OCI-LY7 (cell line): ENCODE results near the gene B3GALT4.

ENCODE experiments used
- EZH2phosphoT487 ChIP-seq: fragments of 200-600 bp; sonication (generic); IDR thresholded peaks from 2 replicates; pipeline ENCODE4 v1.6.1; 2018; ENCODE audit warnings: low read depth, borderline replicate concordance, mild to moderate bottlenecking, mixed run types, antibody characterized with exemption, low read length, moderate library complexity, mixed read lengths
- TF ChIP-seq, protein P1 (sequence below): fragments of 200-600 bp; sonication (generic); conservative IDR thresholded peaks from 2 replicates; pipeline ENCODE4 v1.5.1; 2014; ENCODE audit warnings: mild to moderate bottlenecking, antibody characterized with exemption, low read length, moderate library complexity, mixed read lengths

DNA sequence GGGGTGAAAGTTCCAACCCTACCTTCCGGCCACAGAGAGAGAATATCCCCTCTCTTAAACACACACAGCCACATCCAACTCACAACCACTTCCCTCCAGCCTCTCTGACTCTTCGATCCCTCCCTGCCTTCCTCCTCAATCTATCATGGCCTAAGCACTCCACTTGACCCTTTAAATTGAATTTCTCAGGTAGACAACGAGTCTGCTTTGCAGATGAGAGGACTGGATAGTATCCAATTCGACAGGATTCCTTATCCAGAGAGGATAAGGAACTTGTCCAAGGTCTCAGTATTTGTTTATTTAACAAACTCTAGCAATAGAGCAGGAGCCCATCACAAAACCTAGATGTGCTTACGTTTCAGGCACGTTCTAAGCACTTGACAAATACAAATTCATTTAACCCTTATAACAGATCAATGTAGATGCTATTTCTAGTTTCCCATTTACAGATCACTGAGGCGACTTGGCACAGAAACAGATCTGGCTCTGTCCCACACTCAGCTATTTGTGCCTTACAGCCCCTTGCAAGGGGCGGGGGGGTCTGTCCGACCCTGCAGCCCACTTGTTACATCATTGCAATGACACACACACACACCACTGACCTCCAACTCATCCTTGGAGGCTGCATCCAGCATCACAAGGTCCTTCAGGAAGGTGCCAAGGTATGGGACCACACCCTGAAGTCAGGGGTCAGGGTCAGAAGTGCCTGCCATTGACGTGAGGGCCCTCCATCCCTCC lies 17.3 kb downstream of the B3GALT4 start:
- TF ChIP-seq, protein P1, sequence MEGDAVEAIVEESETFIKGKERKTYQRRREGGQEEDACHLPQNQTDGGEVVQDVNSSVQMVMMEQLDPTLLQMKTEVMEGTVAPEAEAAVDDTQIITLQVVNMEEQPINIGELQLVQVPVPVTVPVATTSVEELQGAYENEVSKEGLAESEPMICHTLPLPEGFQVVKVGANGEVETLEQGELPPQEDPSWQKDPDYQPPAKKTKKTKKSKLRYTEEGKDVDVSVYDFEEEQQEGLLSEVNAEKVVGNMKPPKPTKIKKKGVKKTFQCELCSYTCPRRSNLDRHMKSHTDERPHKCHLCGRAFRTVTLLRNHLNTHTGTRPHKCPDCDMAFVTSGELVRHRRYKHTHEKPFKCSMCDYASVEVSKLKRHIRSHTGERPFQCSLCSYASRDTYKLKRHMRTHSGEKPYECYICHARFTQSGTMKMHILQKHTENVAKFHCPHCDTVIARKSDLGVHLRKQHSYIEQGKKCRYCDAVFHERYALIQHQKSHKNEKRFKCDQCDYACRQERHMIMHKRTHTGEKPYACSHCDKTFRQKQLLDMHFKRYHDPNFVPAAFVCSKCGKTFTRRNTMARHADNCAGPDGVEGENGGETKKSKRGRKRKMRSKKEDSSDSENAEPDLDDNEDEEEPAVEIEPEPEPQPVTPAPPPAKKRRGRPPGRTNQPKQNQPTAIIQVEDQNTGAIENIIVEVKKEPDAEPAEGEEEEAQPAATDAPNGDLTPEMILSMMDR = no peak
- TF ChIP-seq EZH2phosphoT487 = no peak
